ENCODE measurements around the gene TIPRL. TPM values are rescaled to one million over a fixed set of nuclear protein-coding genes. Genes with fewer than 3 reads are reported as not detected.

The TIPRL gene
- total RNA-seq, 1 donor from 2014 or later = 23.8 TPM

DNA sequence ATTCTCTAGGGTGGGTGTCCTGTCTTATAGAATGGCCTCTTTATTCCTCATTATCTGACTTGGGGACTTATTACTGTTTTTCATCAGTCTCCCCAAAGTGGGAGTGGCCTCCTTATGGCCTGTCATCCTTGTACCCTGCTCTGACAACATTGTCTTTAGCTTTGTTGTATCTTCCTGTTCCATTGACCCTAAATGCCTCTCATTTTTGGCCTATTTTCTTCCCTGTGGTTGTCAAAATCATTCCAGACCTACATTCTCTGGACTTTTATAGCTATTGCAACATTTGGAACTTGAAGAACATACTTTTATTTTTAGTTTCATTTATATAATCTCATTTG lies 56.8 kb downstream of the TIPRL start:
- DNase-seq (ENCODE audit: low read depth) = no peak
- no peak for TF ChIP-seq CTCF (conservative IDR thresholded peaks at IDR 0.05; ENCODE audit: low read depth, low read length)
- H3K4me3 ChIP-seq (ENCODE audit: low read depth, low read length) = no peak overlapping the region

GRCh38 chr1:168235937-168236336 lies 57.2 kb downstream of the TIPRL start:
- no peak overlapping the region for H3K4me3 ChIP-seq (ENCODE audit: low read depth, low read length)
- DNase-seq (ENCODE audit: low read depth) = no peak
- no peak for TF ChIP-seq CTCF (conservative IDR thresholded peaks at IDR 0.05; ENCODE audit: low read depth, low read length)

GRCh38 chr1:168236836-168237611 lies 58.3 kb downstream of the TIPRL start:
- no peak for TF ChIP-seq CTCF (conservative IDR thresholded peaks at IDR 0.05; ENCODE audit: low read depth, low read length)
- no peak overlapping the region for H3K4me3 ChIP-seq (ENCODE audit: low read depth, low read length)
- DNase-seq (ENCODE audit: low read depth) = no peak

GRCh38 chr1:168243198-168243597 lies 64.4 kb downstream of the TIPRL start:
- no peak overlapping the region for H3K4me3 ChIP-seq (ENCODE audit: low read depth, low read length)
- DNase-seq (ENCODE audit: low read depth) = no peak
- no peak for TF ChIP-seq CTCF (conservative IDR thresholded peaks at IDR 0.05; ENCODE audit: low read depth, low read length)

GRCh38 chr1:168243636-168244212 lies 65.0 kb downstream of the TIPRL start:
- H3K4me3 ChIP-seq (ENCODE audit: low read depth, low read length) = no peak overlapping the region

DNA sequence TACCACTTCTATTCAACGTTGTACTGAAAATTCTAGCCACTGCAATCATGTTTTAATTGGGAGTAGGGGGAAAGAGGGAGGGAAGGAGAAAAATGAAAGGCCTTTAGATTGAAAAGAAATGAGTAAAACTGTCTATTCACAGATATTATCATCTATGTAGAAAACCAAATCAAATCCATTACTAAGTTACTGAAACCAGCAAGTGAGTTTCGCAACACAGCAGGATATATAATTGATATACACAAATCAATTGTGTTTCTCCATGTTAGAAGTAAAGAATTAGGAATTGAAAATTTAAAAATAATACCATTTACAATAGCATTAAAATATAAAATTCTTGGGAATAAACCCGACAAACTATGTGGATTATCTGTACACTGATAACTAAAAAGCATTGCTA lies 66.3 kb downstream of the TIPRL start:
- H3K4me3 ChIP-seq (ENCODE audit: low read depth, low read length) = no peak overlapping the region
- no peak for TF ChIP-seq CTCF (conservative IDR thresholded peaks at IDR 0.05; ENCODE audit: low read depth, low read length)
- DNase-seq (ENCODE audit: low read depth) = no peak

More at GRCh38 chr1:168243636-168244212, 65.0 kb downstream of the TIPRL start:
- no peak for TF ChIP-seq CTCF (conservative IDR thresholded peaks at IDR 0.05; ENCODE audit: low read depth, low read length)
- no peak for DNase-seq (ENCODE audit: low read depth)

DNA sequence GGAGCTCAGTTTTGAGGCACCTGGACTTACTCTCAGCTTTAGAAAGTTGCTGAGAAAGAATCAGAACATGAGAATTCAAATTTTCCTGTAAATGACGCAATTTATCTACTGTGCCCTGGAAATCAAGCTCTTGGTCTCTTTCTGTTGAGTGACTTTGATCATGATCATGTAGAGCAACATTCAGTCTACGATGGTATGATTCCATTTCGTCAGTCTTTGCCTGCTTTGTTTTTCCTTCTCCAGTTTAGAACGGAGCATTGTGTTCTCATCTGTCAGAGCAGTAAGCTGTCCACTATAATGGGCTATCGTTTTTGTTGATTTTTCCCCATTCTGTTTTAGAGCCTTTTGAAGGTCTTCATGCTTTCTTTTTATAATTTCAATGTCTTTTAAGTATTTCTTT lies 67.7 kb downstream of the TIPRL start:
- H3K4me3 ChIP-seq (ENCODE audit: low read depth, low read length) = no peak overlapping the region
- TF ChIP-seq CTCF (conservative IDR thresholded peaks at IDR 0.05; ENCODE audit: low read depth, low read length) = no peak
- no peak for DNase-seq (ENCODE audit: low read depth)

Measured in epithelial cell of proximal tubule (primary cell).